Osteoblast (primary cell): ENCODE measurements around the gene ATAD3B. TPM values are rescaled to one million over a fixed set of nuclear protein-coding genes. Genes with fewer than 3 reads are reported as not detected.

ENCODE experiments used
- DNase-seq: peaks from one replicate; pipeline ENCODE4 v3.0.0; 2011; ENCODE audit warnings: low spot score, mixed read lengths; ENCODE audit not compliant: insufficient read length; ENCODE audit errors: missing footprints
- H2AFZ ChIP-seq: 2 replicates; pipeline ENCODE4 v1.6.0; 2011; ENCODE audit warnings: mild to moderate bottlenecking, low read length
- H3K27ac ChIP-seq: 2 replicates; pipeline ENCODE4 v1.5.1; 2011; ENCODE audit warnings: mild to moderate bottlenecking, low read depth, low read length, moderate library complexity
- H3K27me3 ChIP-seq: 2 replicates; pipeline ENCODE4 v1.6.0; 2012; ENCODE audit warnings: mild to moderate bottlenecking, control low read depth, inconsistent platforms, low read length, moderate library complexity; ENCODE audit not compliant: insufficient read depth
- H3K36me3 ChIP-seq: 2 replicates; pipeline ENCODE4 v1.5.1; 2011; ENCODE audit warnings: mild to moderate bottlenecking, low read length, control low read depth, moderate library complexity; ENCODE audit not compliant: insufficient read depth
- H3K4me1 ChIP-seq: 2 replicates; pipeline ENCODE4 v1.5.1; 2011; ENCODE audit warnings: mild to moderate bottlenecking, low read length, control low read depth, moderate library complexity; ENCODE audit not compliant: insufficient read depth
- H3K4me2 ChIP-seq: 2 replicates; pipeline ENCODE4 v1.6.0; 2011; ENCODE audit warnings: mild to moderate bottlenecking, low read length; ENCODE audit not compliant: insufficient read depth
- H3K4me3 ChIP-seq: fragments of 200-600 bp; sonication (generic); 3 replicates; pipeline ENCODE4 v1.5.1; 2012; ENCODE audit warnings: mild to moderate bottlenecking, low read length, inconsistent platforms; ENCODE audit not compliant: insufficient read depth
- H3K79me2 ChIP-seq: 2 replicates; pipeline ENCODE4 v1.6.0; 2012; ENCODE audit warnings: mild to moderate bottlenecking, low read length, control low read depth, inconsistent platforms; ENCODE audit not compliant: insufficient read depth
- H3K9me3 ChIP-seq: 2 replicates; pipeline ENCODE4 v1.5.1; 2011; ENCODE audit warnings: low read depth, low read length, control low read depth
- H4K20me1 ChIP-seq: 2 replicates; pipeline ENCODE4 v1.6.0; 2012; ENCODE audit warnings: mild to moderate bottlenecking, low read length, control low read depth; ENCODE audit not compliant: insufficient read depth
- CTCF ChIP-seq: IDR thresholded peaks from 2 replicates; pipeline ENCODE4 v1.5.1; 2011; ENCODE audit warnings: mild to moderate bottlenecking, low read depth, low read length, moderate library complexity; ENCODE audit errors: extremely low read depth
- total RNA-seq: library from RNA; depleted of rRNA; stranded (reverse); fragments of >200 nt; gene quantifications from 2 replicates; pipeline ENCODE4 v1.2.3, GENCODE V29; 2012

ATAD3B gene
- total RNA-seq, 1 donor, result 14.5 TPM

- no peak overlapping the region for H3K27ac ChIP-seq
- no peaks in the 10 kb centered on the region for H3K36me3 ChIP-seq
- no peak overlapping the region for H3K4me3 ChIP-seq
- no peaks in the 10 kb centered on the region for H3K79me2 ChIP-seq
- no peak overlapping the region for H3K4me2 ChIP-seq
- DNase-seq, result peak; percentile 92
- no peak for TF ChIP-seq CTCF
- H4K20me1 ChIP-seq, result no peaks in the 10 kb centered on the region
- peaks cover 5% of the 10 kb centered on the region for H3K4me1 ChIP-seq
- peaks cover 11% of the 10 kb centered on the region for H3K27me3 ChIP-seq
- no peak overlapping the region for H2AFZ ChIP-seq
- no peaks in the 10 kb centered on the region for H3K9me3 ChIP-seq
Measured at GRCh38 chr1:1438531-1439381, 32.8 kb upstream of the ATAD3B start.

DNA sequence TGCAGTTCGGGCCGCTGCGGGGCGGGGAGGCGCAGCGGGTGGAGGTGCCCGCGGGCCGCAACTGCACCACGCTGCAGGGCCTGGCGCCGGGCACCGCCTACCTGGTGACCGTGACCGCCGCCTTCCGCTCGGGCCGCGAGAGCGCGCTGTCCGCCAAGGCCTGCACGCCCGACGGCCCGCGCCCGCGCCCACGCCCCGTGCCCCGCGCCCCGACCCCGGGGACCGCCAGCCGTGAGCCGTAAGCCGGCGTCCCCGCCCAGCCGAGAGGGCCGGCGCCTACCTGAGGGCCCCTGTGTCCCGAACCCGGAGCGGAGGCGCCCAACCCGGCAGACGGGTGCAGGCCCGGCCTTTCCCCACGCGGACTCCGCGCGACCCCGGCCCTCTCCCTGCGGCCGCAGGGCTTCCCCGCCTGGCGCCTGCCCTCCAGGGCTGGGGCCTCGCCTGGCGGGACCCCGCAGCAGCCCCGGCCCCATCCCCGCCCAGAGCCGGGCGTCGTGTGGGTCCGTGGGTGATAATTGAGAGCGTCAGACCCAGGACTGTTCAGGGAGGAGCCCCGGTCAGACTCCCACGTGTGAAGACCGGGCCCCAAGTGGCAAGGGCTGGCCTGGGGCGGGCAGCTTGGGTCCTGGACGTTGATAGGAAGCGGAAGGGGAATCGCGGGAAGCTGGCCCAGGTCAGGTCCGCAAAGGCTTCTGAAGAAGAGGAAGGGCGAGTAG lies 31.9 kb upstream of the ATAD3B start:
- Histone ChIP-seq H3K4me1 (peaks cover 5% of the 10 kb centered on the region), H3K4me3 (no peak overlapping the region), H3K27me3 (peaks cover 11% of the 10 kb centered on the region), H3K79me2 (no peaks in the 10 kb centered on the region), H2AFZ (no peak overlapping the region), H3K4me2 (no peak overlapping the region), H4K20me1 (no peaks in the 10 kb centered on the region), H3K27ac (no peak overlapping the region), H3K36me3 (no peaks in the 10 kb centered on the region), H3K9me3 (no peaks in the 10 kb centered on the region)
- DNase-seq, result peak; percentile 87
- no peak for TF ChIP-seq CTCF

- DNase-seq, result peak; percentile 88
- Histone ChIP-seq H3K4me3 (no peak overlapping the region), H4K20me1 (no peaks in the 10 kb centered on the region), H3K4me1 (peaks cover 5% of the 10 kb centered on the region), H3K4me2 (peak overlapping the region; percentile 55), H3K36me3 (no peaks in the 10 kb centered on the region), H3K9me3 (no peaks in the 10 kb centered on the region), H2AFZ (peak overlapping the region; percentile 27), H3K27ac (no peak overlapping the region), H3K27me3 (peaks cover 7% of the 10 kb centered on the region), H3K79me2 (no peaks in the 10 kb centered on the region)
- TF ChIP-seq CTCF, result no peak
Measured at GRCh38 chr1:1440262-1441001, 31.1 kb upstream of the ATAD3B start.
